ENCODE measurements around the gene GNG8. TPM values are rescaled to one million over a fixed set of nuclear protein-coding genes. Genes with fewer than 3 reads are reported as not detected.
A peak's percentile ranks its signal among the peaks of the same experiment; 100 is the strongest.

Gene GNG8
- total and polyA plus RNA-seq, 9 of the 15 experiments (the other 6 are each of a cell fraction or from before 2014, with no cell fraction given) = 1.3 TPM; not detected in 8

DNA sequence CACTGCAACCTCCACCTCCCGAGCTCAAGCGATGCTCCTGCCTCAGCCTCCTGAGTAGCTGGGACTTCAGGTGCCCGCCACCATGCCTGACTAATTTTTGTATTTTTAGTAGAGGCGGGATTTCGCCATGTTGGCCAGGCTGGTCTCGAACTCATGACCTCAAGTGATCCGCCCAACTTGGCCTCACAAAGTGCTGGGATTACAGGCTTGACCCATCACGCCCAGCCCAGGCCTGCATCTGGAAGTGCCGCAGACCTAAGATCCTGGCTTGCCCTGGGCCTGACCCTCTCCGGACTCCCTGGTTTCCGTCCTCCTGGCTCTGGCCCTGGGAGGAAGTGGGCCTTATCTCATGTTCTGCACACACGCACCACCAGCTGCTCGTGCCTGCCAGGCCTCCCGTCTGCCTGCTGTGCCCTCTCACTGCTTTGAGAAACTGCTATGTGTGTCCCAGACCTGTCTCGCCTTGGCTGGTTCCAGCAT, 6.4 kb downstream of the GNG8 start (continued):
- TF ChIP-seq, protein P1, sequence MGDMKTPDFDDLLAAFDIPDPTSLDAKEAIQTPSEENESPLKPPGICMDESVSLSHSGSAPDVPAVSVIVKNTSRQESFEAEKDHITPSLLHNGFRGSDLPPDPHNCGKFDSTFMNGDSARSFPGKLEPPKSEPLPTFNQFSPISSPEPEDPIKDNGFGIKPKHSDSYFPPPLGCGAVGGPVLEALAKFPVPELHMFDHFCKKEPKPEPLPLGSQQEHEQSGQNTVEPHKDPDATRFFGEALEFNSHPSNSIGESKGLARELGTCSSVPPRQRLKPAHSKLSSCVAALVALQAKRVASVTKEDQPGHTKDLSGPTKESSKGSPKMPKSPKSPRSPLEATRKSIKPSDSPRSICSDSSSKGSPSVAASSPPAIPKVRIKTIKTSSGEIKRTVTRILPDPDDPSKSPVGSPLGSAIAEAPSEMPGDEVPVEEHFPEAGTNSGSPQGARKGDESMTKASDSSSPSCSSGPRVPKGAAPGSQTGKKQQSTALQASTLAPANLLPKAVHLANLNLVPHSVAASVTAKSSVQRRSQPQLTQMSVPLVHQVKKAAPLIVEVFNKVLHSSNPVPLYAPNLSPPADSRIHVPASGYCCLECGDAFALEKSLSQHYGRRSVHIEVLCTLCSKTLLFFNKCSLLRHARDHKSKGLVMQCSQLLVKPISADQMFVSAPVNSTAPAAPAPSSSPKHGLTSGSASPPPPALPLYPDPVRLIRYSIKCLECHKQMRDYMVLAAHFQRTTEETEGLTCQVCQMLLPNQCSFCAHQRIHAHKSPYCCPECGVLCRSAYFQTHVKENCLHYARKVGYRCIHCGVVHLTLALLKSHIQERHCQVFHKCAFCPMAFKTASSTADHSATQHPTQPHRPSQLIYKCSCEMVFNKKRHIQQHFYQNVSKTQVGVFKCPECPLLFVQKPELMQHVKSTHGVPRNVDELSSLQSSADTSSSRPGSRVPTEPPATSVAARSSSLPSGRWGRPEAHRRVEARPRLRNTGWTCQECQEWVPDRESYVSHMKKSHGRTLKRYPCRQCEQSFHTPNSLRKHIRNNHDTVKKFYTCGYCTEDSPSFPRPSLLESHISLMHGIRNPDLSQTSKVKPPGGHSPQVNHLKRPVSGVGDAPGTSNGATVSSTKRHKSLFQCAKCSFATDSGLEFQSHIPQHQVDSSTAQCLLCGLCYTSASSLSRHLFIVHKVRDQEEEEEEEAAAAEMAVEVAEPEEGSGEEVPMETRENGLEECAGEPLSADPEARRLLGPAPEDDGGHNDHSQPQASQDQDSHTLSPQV (IDR thresholded peaks at IDR 0.05) = peak; percentile 59; the same call in 1 of the 2 replicates
- TF ChIP-seq RCOR1 (IDR thresholded peaks at IDR 0.05; ENCODE audit: borderline replicate concordance in 1 of 2, low read depth in 2 of 2, low read length in 2 of 2) = peak in 1 of 2 experiments; percentile 14; a peak in 1 of 4 replicates
- TF ChIP-seq, protein P2, sequence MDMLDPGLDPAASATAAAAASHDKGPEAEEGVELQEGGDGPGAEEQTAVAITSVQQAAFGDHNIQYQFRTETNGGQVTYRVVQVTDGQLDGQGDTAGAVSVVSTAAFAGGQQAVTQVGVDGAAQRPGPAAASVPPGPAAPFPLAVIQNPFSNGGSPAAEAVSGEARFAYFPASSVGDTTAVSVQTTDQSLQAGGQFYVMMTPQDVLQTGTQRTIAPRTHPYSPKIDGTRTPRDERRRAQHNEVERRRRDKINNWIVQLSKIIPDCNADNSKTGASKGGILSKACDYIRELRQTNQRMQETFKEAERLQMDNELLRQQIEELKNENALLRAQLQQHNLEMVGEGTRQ (CRISPR knock-in tag; IDR thresholded peaks at IDR 0.05) = no peak
- TF ChIP-seq, protein P3, sequence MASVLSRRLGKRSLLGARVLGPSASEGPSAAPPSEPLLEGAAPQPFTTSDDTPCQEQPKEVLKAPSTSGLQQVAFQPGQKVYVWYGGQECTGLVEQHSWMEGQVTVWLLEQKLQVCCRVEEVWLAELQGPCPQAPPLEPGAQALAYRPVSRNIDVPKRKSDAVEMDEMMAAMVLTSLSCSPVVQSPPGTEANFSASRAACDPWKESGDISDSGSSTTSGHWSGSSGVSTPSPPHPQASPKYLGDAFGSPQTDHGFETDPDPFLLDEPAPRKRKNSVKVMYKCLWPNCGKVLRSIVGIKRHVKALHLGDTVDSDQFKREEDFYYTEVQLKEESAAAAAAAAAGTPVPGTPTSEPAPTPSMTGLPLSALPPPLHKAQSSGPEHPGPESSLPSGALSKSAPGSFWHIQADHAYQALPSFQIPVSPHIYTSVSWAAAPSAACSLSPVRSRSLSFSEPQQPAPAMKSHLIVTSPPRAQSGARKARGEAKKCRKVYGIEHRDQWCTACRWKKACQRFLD (CRISPR knock-in tag; IDR thresholded peaks at IDR 0.05) = peak; percentile 84; the same call in 1 of the 2 replicates
- no peak for TF ChIP-seq MCM2 (IDR thresholded peaks at IDR 0.05; ENCODE audit: low read depth)
- TF ChIP-seq POLR2H (tag; IDR thresholded peaks at IDR 0.05; ENCODE audit: low read depth) = no peak
- TF ChIP-seq ZNF707 (CRISPR knock-in tag; conservative IDR thresholded peaks at IDR 0.05) = no peak
- TF ChIP-seq PCBP2 (IDR thresholded peaks at IDR 0.05; ENCODE audit: low read depth, low read length, poor library complexity, severe bottlenecking) = no peak
- TF ChIP-seq, protein P4, sequence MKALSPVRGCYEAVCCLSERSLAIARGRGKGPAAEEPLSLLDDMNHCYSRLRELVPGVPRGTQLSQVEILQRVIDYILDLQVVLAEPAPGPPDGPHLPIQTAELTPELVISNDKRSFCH (CRISPR knock-in tag; IDR thresholded peaks at IDR 0.05) = no peak
- TF ChIP-seq, protein P4 (tag; IDR thresholded peaks at IDR 0.05) = peak; percentile 46; the same call in 1 of the 2 replicates
- TF ChIP-seq, protein P5, sequence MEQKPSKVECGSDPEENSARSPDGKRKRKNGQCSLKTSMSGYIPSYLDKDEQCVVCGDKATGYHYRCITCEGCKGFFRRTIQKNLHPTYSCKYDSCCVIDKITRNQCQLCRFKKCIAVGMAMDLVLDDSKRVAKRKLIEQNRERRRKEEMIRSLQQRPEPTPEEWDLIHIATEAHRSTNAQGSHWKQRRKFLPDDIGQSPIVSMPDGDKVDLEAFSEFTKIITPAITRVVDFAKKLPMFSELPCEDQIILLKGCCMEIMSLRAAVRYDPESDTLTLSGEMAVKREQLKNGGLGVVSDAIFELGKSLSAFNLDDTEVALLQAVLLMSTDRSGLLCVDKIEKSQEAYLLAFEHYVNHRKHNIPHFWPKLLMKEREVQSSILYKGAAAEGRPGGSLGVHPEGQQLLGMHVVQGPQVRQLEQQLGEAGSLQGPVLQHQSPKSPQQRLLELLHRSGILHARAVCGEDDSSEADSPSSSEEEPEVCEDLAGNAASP (IDR thresholded peaks at IDR 0.05) = no peak
- TF ChIP-seq ZNF12 (CRISPR knock-in tag; IDR thresholded peaks at IDR 0.05) = no peak
- no peak for TF ChIP-seq ZNF282 (CRISPR knock-in tag; IDR thresholded peaks at IDR 0.05)
- TF ChIP-seq, protein P6, sequence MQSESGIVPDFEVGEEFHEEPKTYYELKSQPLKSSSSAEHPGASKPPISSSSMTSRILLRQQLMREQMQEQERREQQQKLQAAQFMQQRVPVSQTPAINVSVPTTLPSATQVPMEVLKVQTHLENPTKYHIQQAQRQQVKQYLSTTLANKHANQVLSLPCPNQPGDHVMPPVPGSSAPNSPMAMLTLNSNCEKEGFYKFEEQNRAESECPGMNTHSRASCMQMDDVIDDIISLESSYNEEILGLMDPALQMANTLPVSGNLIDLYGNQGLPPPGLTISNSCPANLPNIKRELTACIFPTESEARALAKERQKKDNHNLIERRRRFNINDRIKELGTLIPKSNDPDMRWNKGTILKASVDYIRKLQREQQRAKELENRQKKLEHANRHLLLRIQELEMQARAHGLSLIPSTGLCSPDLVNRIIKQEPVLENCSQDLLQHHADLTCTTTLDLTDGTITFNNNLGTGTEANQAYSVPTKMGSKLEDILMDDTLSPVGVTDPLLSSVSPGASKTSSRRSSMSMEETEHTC (IDR thresholded peaks at IDR 0.05) = 0 out of 2 replicates have a peak, but pooled peaks have one; percentile 18
- TF ChIP-seq, protein P7, sequence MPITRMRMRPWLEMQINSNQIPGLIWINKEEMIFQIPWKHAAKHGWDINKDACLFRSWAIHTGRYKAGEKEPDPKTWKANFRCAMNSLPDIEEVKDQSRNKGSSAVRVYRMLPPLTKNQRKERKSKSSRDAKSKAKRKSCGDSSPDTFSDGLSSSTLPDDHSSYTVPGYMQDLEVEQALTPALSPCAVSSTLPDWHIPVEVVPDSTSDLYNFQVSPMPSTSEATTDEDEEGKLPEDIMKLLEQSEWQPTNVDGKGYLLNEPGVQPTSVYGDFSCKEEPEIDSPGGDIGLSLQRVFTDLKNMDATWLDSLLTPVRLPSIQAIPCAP (CRISPR knock-in tag; IDR thresholded peaks at IDR 0.05; ENCODE audit: borderline replicate concordance) = no peak
- TF ChIP-seq XRCC3 (IDR thresholded peaks at IDR 0.05) = no peak
- peak; percentile 92 for TF ChIP-seq BHLHE40 (IDR thresholded peaks at IDR 0.05; ENCODE audit: low read length)

All from K562 (cell line).